Fibroblast of lung (primary cell): Measurements from ENCODE around the gene RTN4IP1.

Experiments
- EZH2 ChIP-seq: IDR thresholded peaks from 2 replicates; pipeline ENCODE4 v1.5.1; 2012; ENCODE audit warnings: low read length, control low read depth, mild to moderate bottlenecking; ENCODE audit errors: missing control alignments
- TF ChIP-seq, protein P1 (sequence below), 2 donors: IDR thresholded peaks in 1 of 2; conservative IDR thresholded peaks in 1 of 2; 1 replicate in 1 of 2; 2 replicates in 1 of 2; pipeline ENCODE4 v1.5.1; 2011 to 2012; ENCODE audit warnings: low read length in 2 of 2, control low read depth in 1 of 2, inconsistent platforms in 1 of 2, low read depth in 1 of 2, mild to moderate bottlenecking in 1 of 2

DNA sequence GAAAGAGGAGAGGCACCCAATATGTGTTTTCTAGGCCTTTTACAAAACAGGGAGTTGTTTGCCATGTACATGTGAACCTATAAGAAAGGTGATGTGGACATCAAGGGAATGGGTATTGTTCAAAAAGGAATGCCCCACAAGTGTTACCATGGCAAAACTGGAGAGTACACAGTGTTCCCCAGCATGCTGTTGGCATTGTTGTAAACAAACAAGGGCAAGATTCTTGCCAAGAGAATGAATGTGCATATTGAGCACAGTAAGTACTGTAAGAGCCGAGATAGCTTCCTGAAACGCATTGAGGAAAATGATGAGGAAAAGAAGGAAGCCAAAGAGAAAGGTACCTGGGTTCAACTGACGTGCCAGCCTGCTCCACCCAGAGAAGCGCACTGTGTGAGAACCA, 13.2 kb upstream of the RTN4IP1 start:
- TF ChIP-seq, protein P1, sequence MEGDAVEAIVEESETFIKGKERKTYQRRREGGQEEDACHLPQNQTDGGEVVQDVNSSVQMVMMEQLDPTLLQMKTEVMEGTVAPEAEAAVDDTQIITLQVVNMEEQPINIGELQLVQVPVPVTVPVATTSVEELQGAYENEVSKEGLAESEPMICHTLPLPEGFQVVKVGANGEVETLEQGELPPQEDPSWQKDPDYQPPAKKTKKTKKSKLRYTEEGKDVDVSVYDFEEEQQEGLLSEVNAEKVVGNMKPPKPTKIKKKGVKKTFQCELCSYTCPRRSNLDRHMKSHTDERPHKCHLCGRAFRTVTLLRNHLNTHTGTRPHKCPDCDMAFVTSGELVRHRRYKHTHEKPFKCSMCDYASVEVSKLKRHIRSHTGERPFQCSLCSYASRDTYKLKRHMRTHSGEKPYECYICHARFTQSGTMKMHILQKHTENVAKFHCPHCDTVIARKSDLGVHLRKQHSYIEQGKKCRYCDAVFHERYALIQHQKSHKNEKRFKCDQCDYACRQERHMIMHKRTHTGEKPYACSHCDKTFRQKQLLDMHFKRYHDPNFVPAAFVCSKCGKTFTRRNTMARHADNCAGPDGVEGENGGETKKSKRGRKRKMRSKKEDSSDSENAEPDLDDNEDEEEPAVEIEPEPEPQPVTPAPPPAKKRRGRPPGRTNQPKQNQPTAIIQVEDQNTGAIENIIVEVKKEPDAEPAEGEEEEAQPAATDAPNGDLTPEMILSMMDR (conservative IDR thresholded peaks at IDR 0.05 in 1 of 2, IDR thresholded peaks at IDR 0.05 in 1 of 2; ENCODE audit: low read depth in 1 of 2, low read length in 2 of 2) = no peak
- no peak for TF ChIP-seq EZH2
